HCT116 (cell line): Measurements from ENCODE around the gene USP43. TPM values are rescaled to one million over a fixed set of nuclear protein-coding genes. Genes with fewer than 3 reads are reported as not detected.

Experiments used
- ATAC-seq: fragments of 200-7000 bp; cut with Tn5 transposase; 2 replicates; pipeline ENCODE4 v1.9.1; 2020; ENCODE audit warnings: mild to moderate bottlenecking, moderate library complexity
- BruUV-seq: library from RNA; stranded (reverse); fragments of 400-500 nt; replicated peaks from 2 replicates; lab custom pipeline; 2021; lab: Mats Ljungman, UMichigan
- CTCF ChIA-PET: fragments of 300-600 bp; sonication (Branson Sonifier 250); formaldehyde crosslinking; loops from one replicate; lab custom pipeline; 2021; ENCODE audit warnings: antibody characterized with exemption; lab: Charles Lee
- POLR2A ChIA-PET: fragments of 300-600, 350-600 bp; sonication (Branson Sonifier 250); formaldehyde crosslinking; loops from one replicate; lab custom pipeline; 2021; ENCODE audit warnings: antibody characterized with exemption; lab: Charles Lee
- RAD21 ChIA-PET, 2 experiments: fragments of 300-600 bp; sonication (Branson Sonifier 250); formaldehyde crosslinking; loops; one replicate each; lab custom pipeline; 2023; ENCODE audit warnings: low total read pairs in 2 of 2; ENCODE audit not compliant: uncharacterized antibody in 2 of 2, unreplicated experiment in 2 of 2, low non-redundant PET in 1 of 2; lab: Charles Lee
- DNase-seq: peaks from one replicate; pipeline ENCODE4 v3.0.0-alpha.2; 2010; ENCODE audit warnings: low read depth, low spot score
- H2AFZ ChIP-seq: fragments of 200-600 bp; shearing (Covaris generic), sonication (generic); 2 replicates; pipeline ENCODE4 v1.6.1; 2017; ENCODE audit warnings: low read depth, mixed run types, mixed read lengths, antibody characterized with exemption, low read length; ENCODE audit not compliant: poor library complexity, severe bottlenecking
- H3K27ac ChIP-seq: 2 replicates; pipeline ENCODE4 v1.5.1; 2012; ENCODE audit warnings: low read depth, low read length
- H3K27me3 ChIP-seq: fragments of 200-600 bp; sonication (generic); 2 replicates; pipeline ENCODE4 v1.6.1; 2016; ENCODE audit warnings: mixed run types, low read length, mixed read lengths; ENCODE audit not compliant: insufficient read depth
- H3K36me3 ChIP-seq, 2 experiments: fragments of 200-500 bp in 1 of 2; fragments of 200-600 bp in 1 of 2; sonication (Bioruptor generic) in 1 of 2; sonication (generic) in 1 of 2; 2 replicates each; pipeline versions ENCODE4 v1.5.1 to v1.6.1; 2014 to 2016; ENCODE audit warnings: low read length in 2 of 2, inconsistent platforms in 1 of 2, mixed read lengths in 1 of 2, mixed run types in 1 of 2; ENCODE audit not compliant: insufficient read depth in 2 of 2, control insufficient read depth in 1 of 2
- H3K4me1 ChIP-seq, 2 experiments: fragments of 200-600 bp in 1 of 2; sonication (generic) in 1 of 2; 2 replicates each; pipeline versions ENCODE4 v1.5.1 to v1.6.1; 2012 to 2017; ENCODE audit warnings: low read length in 2 of 2, inconsistent platforms in 1 of 2, mild to moderate bottlenecking in 1 of 2, mixed read lengths in 1 of 2, mixed run types in 1 of 2, moderate library complexity in 1 of 2; ENCODE audit not compliant: insufficient read depth in 2 of 2, control insufficient read depth in 1 of 2
- H3K4me2 ChIP-seq: fragments of 200-600 bp; sonication (generic); 2 replicates; pipeline ENCODE4 v1.6.1; 2017; ENCODE audit warnings: mixed run types, low read length, mixed read lengths
- H3K4me3 ChIP-seq, 2 experiments: fragments of 200-600 bp in 1 of 2; sonication (generic) in 1 of 2; replicated peaks in 1 of 2; 2 replicates each; pipeline ENCODE4 v1.5.1; 2011 to 2016; ENCODE audit warnings: low read length in 2 of 2, control low read depth in 1 of 2, low read depth in 1 of 2, mild to moderate bottlenecking in 1 of 2, mixed read lengths in 1 of 2, mixed run types in 1 of 2
- H3K79me2 ChIP-seq: fragments of 200-600 bp; sonication (generic); 2 replicates; pipeline ENCODE4 v1.6.1; 2017; ENCODE audit warnings: mild to moderate bottlenecking, mixed run types, low read length, moderate library complexity, mixed read lengths; ENCODE audit not compliant: insufficient read depth
- H3K9ac ChIP-seq: fragments of 200-600 bp; sonication (generic); 2 replicates; pipeline ENCODE4 v1.6.1; 2016; ENCODE audit warnings: low read length, mixed read lengths
- H3K9me2 ChIP-seq: fragments of 200-600 bp; sonication (generic), shearing (Covaris generic); 2 replicates; pipeline ENCODE4 v1.6.1; 2017; ENCODE audit warnings: mixed run types, mild to moderate bottlenecking, moderate library complexity; ENCODE audit not compliant: insufficient read depth
- H3K9me3 ChIP-seq, 2 experiments: fragments of 200-500 bp in 1 of 2; fragments of 200-600 bp in 1 of 2; sonication (Bioruptor generic) in 1 of 2; sonication (generic) in 1 of 2; 2 replicates each; pipeline ENCODE4 v1.6.1; 2014 to 2017; ENCODE audit warnings: low read length in 2 of 2, mixed read lengths in 2 of 2, inconsistent platforms in 1 of 2, low read depth in 1 of 2, mild to moderate bottlenecking in 1 of 2, mixed run types in 1 of 2, moderate library complexity in 1 of 2; ENCODE audit not compliant: control insufficient read depth in 1 of 2, insufficient read depth in 1 of 2
- H4K20me1 ChIP-seq: fragments of 200-600 bp; sonication (generic), shearing (Covaris generic); 2 replicates; pipeline ENCODE4 v1.6.1; 2017; ENCODE audit warnings: mixed run types, mild to moderate bottlenecking, moderate library complexity; ENCODE audit not compliant: insufficient read depth
- EGR1 ChIP-seq: IDR thresholded peaks from 2 replicates; pipeline ENCODE4 v1.6.1; 2012; ENCODE audit warnings: low read depth
- ELF1 ChIP-seq: IDR thresholded peaks from 2 replicates; pipeline ENCODE4 v1.6.1; 2012; ENCODE audit warnings: low read depth, borderline replicate concordance
- EZH2phosphoT487 ChIP-seq: fragments of 200-600 bp; IDR thresholded peaks from 2 replicates; pipeline ENCODE4 v1.6.1; 2018; ENCODE audit warnings: antibody characterized with exemption, borderline replicate concordance
- FOSL1 ChIP-seq: IDR thresholded peaks from 2 replicates; pipeline ENCODE4 v1.6.1; 2012; ENCODE audit warnings: low read depth
- MAX ChIP-seq: IDR thresholded peaks from 2 replicates; pipeline ENCODE4 v1.6.1; 2012
- RAD21 ChIP-seq: IDR thresholded peaks from 2 replicates; pipeline ENCODE4 v1.6.1; 2012; ENCODE audit warnings: low read depth, mild to moderate bottlenecking
- TCF7L2 ChIP-seq: IDR thresholded peaks from 2 replicates; pipeline ENCODE4 v1.7.0; 2011; ENCODE audit warnings: borderline replicate concordance, inconsistent platforms; ENCODE audit not compliant: insufficient read depth, insufficient read length; ENCODE audit errors: extremely low read depth
- YY1 ChIP-seq: IDR thresholded peaks from 2 replicates; pipeline ENCODE4 v1.6.1; 2011; ENCODE audit warnings: low read length, low read depth, moderate library complexity, mild to moderate bottlenecking; ENCODE audit not compliant: insufficient replicate concordance; ENCODE audit errors: extremely low read depth
- ZNF274 ChIP-seq: fragments of 200-500 bp; sonication (Bioruptor generic); IDR thresholded peaks from 2 replicates; pipeline ENCODE4 v1.6.1; 2014; ENCODE audit warnings: mild to moderate bottlenecking, low read depth, low read length, inconsistent platforms
- intact Hi-C: fragments of 100-400 bp; cut with micrococcal nuclease; formaldehyde crosslinking; loops from 2 replicates; pipeline ENCODE4 v1.10.0; 2022
- total RNA-seq: library from RNA; stranded (reverse); gene quantifications from one replicate; pipeline ENCODE4 v1.2.1, GENCODE V29; 2021; ENCODE audit not compliant: unreplicated experiment
- TF ChIP-seq, protein P1 (sequence below): IDR thresholded peaks from 2 replicates; pipeline ENCODE4 v1.6.1; 2012
- TF ChIP-seq, protein P2 (sequence below), 3 experiments: fragments of 200-600 bp in 1 of 3; sonication (generic) in 1 of 3; IDR thresholded peaks in 2 of 3; conservative IDR thresholded peaks in 1 of 3; 2 replicates each; pipeline ENCODE4 v1.5.1; 2012 to 2017; ENCODE audit warnings: low read depth in 2 of 3, low read length in 2 of 3, antibody characterized with exemption in 1 of 3, borderline replicate concordance in 1 of 3, control low read depth in 1 of 3, mild to moderate bottlenecking in 1 of 3, mixed read lengths in 1 of 3, mixed run types in 1 of 3, moderate library complexity in 1 of 3; ENCODE audit not compliant: insufficient read depth in 1 of 3
- TF ChIP-seq, protein P3 (sequence below): IDR thresholded peaks from 2 replicates; pipeline ENCODE4 v1.6.1; 2011; ENCODE audit warnings: mild to moderate bottlenecking, low read length, moderate library complexity; ENCODE audit not compliant: insufficient replicate concordance; ENCODE audit errors: extremely low read depth

The USP43 gene
- total RNA-seq, 1 experiment from 2014 or later: 8.0 TPM

DNA sequence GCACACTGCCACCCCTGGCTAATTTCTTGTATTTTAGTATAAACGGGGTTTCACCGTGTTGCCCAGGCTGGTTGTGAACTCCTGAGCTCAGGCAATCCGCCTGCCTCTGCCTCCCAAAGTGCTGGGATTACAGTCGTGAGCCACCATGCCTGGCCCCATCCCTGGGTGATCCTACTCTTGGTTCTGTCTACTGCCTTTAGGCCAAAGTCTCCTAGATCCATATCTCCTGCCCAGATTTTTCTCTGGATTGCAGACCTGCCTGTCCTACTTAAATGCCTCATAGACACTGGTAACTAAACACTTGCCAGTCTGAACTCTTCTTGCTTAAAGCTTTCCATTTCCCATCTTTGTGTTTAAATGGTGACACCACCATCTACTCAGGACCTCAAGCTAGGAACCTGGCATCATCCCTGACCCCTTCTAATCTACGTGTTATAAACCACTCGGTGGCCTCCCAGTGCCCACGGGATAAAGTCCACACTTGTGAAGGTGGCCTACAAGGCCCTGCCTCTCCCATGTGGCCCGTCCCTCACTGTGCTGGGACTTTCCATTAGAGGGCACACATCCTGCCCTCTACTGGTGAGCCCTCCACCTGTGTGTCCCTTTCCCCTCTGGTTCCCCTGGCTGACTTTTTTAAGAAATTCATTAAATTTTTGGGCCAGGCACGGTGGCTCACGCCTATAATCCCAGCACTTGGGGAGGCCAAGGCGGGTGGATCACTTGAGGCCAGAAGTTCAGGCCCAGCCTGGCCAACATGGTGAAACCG, 51.1 kb downstream of the USP43 start:
- ATAC-seq (peak; percentile 77), DNase-seq (no peak)
- TF ChIP-seq ELF1 (no peak), EZH2phosphoT487 (no peak), YY1 (no peak), TCF7L2 (no peak), FOSL1 (no peak), ZNF274 (no peak), RAD21 (peak; percentile 48; the same call in 1 of the 2 replicates), EGR1 (no peak), MAX (no peak)
- TF ChIP-seq, protein P1, sequence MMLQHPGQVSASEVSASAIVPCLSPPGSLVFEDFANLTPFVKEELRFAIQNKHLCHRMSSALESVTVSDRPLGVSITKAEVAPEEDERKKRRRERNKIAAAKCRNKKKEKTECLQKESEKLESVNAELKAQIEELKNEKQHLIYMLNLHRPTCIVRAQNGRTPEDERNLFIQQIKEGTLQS: no peak
- TF ChIP-seq, protein P2, sequence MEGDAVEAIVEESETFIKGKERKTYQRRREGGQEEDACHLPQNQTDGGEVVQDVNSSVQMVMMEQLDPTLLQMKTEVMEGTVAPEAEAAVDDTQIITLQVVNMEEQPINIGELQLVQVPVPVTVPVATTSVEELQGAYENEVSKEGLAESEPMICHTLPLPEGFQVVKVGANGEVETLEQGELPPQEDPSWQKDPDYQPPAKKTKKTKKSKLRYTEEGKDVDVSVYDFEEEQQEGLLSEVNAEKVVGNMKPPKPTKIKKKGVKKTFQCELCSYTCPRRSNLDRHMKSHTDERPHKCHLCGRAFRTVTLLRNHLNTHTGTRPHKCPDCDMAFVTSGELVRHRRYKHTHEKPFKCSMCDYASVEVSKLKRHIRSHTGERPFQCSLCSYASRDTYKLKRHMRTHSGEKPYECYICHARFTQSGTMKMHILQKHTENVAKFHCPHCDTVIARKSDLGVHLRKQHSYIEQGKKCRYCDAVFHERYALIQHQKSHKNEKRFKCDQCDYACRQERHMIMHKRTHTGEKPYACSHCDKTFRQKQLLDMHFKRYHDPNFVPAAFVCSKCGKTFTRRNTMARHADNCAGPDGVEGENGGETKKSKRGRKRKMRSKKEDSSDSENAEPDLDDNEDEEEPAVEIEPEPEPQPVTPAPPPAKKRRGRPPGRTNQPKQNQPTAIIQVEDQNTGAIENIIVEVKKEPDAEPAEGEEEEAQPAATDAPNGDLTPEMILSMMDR (IDR thresholded peaks at IDR 0.05 in 2 of 3, conservative IDR thresholded peaks at IDR 0.05 in 1 of 3; ENCODE audit: borderline replicate concordance in 1 of 3, insufficient read depth in 1 of 3, low read depth in 2 of 3, low read length in 2 of 3): peak; percentile 17 to 50 (median 37); a peak in 4 of 6 replicates
- TF ChIP-seq, protein P3, sequence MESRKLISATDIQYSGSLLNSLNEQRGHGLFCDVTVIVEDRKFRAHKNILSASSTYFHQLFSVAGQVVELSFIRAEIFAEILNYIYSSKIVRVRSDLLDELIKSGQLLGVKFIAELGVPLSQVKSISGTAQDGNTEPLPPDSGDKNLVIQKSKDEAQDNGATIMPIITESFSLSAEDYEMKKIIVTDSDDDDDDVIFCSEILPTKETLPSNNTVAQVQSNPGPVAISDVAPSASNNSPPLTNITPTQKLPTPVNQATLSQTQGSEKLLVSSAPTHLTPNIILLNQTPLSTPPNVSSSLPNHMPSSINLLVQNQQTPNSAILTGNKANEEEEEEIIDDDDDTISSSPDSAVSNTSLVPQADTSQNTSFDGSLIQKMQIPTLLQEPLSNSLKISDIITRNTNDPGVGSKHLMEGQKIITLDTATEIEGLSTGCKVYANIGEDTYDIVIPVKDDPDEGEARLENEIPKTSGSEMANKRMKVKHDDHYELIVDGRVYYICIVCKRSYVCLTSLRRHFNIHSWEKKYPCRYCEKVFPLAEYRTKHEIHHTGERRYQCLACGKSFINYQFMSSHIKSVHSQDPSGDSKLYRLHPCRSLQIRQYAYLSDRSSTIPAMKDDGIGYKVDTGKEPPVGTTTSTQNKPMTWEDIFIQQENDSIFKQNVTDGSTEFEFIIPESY: no peak
- Histone ChIP-seq H2AFZ (no peak overlapping the region), H4K20me1 (no peaks in the 10 kb centered on the region), H3K27ac (no peak overlapping the region), H3K36me3 (no peaks in the 10 kb centered on the region; a peak in 1 of 4 replicates), H3K4me3 (no peak overlapping the region), H3K9me3 (no peaks in the 10 kb centered on the region), H3K79me2 (no peaks in the 10 kb centered on the region), H3K27me3 (no peaks in the 10 kb centered on the region), H3K9ac (no peak overlapping the region), H3K4me1 (no peaks in the 10 kb centered on the region), H3K4me2 (no peak overlapping the region), H3K9me2 (no peaks in the 10 kb centered on the region)
- ChIA-PET RAD21 (no interaction called here), POLR2A (no interaction called here), CTCF (interaction anchor here (1.0 kb wide), 1 partner anchor 119 kb away, joined by 4 read pairs; the partner anchor contains the start of gene CFAP52)
- intact Hi-C loops: no loop called here
- no TSS peak for BruUV-seq
